Mesenchymal stem cell (in vitro differentiated cells and primary cell): ENCODE measurements around the gene EHD2.
"Not testable (repeated sequence)": the region's sequence is repeated elsewhere in the genome, so short reads cannot be mapped to it uniquely, and the experiment has no call there.

Experiments used
- DNase-seq: peaks from one replicate; pipeline ENCODE4 v3.0.0-alpha.2; 2013
- H2AFZ ChIP-seq: one replicate; pipeline ENCODE4 v1.6.1; 2013; ENCODE audit warnings: low read depth, mild to moderate bottlenecking, control low read depth, inconsistent platforms, low read length, moderate library complexity
- H2AK5ac ChIP-seq: 2 replicates; pipeline ENCODE4 v1.6.1; 2013; ENCODE audit warnings: low read length, moderate library complexity, mild to moderate bottlenecking, inconsistent platforms; ENCODE audit not compliant: severe bottlenecking
- H2BK120ac ChIP-seq: one replicate; pipeline ENCODE4 v1.6.1; 2013; ENCODE audit warnings: low read depth, mild to moderate bottlenecking, inconsistent platforms, low read length, moderate library complexity
- H2BK12ac ChIP-seq, 2 experiments: one replicate each; pipeline ENCODE4 v1.6.1; 2013; ENCODE audit warnings: inconsistent platforms in 2 of 2, low read length in 2 of 2, mild to moderate bottlenecking in 2 of 2, moderate library complexity in 2 of 2, control low read depth in 1 of 2
- H2BK15ac ChIP-seq: one replicate; pipeline ENCODE4 v1.6.1; 2013; ENCODE audit warnings: mild to moderate bottlenecking, low read depth, inconsistent platforms; ENCODE audit not compliant: poor library complexity, severe bottlenecking
- H2BK5ac ChIP-seq: 2 replicates; pipeline ENCODE4 v1.6.1; 2013; ENCODE audit warnings: low read depth, mild to moderate bottlenecking, low read length, control low read depth, inconsistent platforms; ENCODE audit not compliant: poor library complexity, severe bottlenecking
- H3K14ac ChIP-seq, 2 experiments: one replicate each; pipeline ENCODE4 v1.6.1; 2013; ENCODE audit warnings: inconsistent platforms in 2 of 2, low read length in 2 of 2, control low read depth in 1 of 2, mild to moderate bottlenecking in 1 of 2, moderate library complexity in 1 of 2
- H3K18ac ChIP-seq, 2 experiments: one replicate each; pipeline ENCODE4 v1.6.1; 2013; ENCODE audit warnings: inconsistent platforms in 2 of 2, low read length in 2 of 2, control low read depth in 1 of 2, low read depth in 1 of 2, mild to moderate bottlenecking in 1 of 2
- H3K23ac ChIP-seq, 2 experiments: one replicate each; pipeline ENCODE4 v1.6.1; 2013; ENCODE audit warnings: inconsistent platforms in 2 of 2, low read length in 2 of 2, mild to moderate bottlenecking in 2 of 2, moderate library complexity in 2 of 2, control low read depth in 1 of 2
- H3K27ac ChIP-seq: 2 replicates; pipeline ENCODE4 v1.5.1; 2013; ENCODE audit warnings: mild to moderate bottlenecking, moderate library complexity, low read length, control low read depth, inconsistent platforms; ENCODE audit not compliant: poor library complexity, severe bottlenecking
- H3K27me3 ChIP-seq, 2 experiments: 2 replicates each; pipeline versions ENCODE4 v1.6.1 to v1.7.0; 2013; ENCODE audit warnings: low read length in 2 of 2, mild to moderate bottlenecking in 2 of 2, moderate library complexity in 2 of 2, control low read depth in 1 of 2, inconsistent platforms in 1 of 2; ENCODE audit not compliant: control insufficient read depth in 1 of 2, insufficient read depth in 1 of 2
- H3K36me3 ChIP-seq, 2 experiments: 2 replicates each; pipeline versions ENCODE4 v1.6.1 to v1.7.0; 2013; ENCODE audit warnings: low read length in 2 of 2, control low read depth in 1 of 2, inconsistent platforms in 1 of 2, low read depth in 1 of 2, mild to moderate bottlenecking in 1 of 2; ENCODE audit not compliant: insufficient read depth in 2 of 2, control insufficient read depth in 1 of 2
- H3K4ac ChIP-seq, 2 experiments: one replicate each; pipeline ENCODE4 v1.6.1; 2013; ENCODE audit warnings: inconsistent platforms in 2 of 2, low read length in 2 of 2, mild to moderate bottlenecking in 2 of 2, moderate library complexity in 2 of 2, control low read depth in 1 of 2, low read depth in 1 of 2
- H3K4me1 ChIP-seq: 2 replicates; pipeline ENCODE4 v1.6.1; 2013; ENCODE audit warnings: low read depth, low read length, control low read depth; ENCODE audit not compliant: control insufficient read depth, insufficient read depth
- H3K4me2 ChIP-seq: 2 replicates; pipeline ENCODE4 v1.6.1; 2013; ENCODE audit warnings: low read length, mild to moderate bottlenecking, inconsistent platforms; ENCODE audit not compliant: poor library complexity, severe bottlenecking
- H3K4me3 ChIP-seq, 2 experiments: 2 replicates each; pipeline versions ENCODE4 v1.5.1 to v1.7.0; 2013; ENCODE audit warnings: low read length in 2 of 2, mild to moderate bottlenecking in 2 of 2, control low read depth in 1 of 2, low read depth in 1 of 2; ENCODE audit not compliant: insufficient read depth in 1 of 2
- H3K79me1 ChIP-seq: replicated peaks from 2 replicates; pipeline ENCODE4 v1.6.1; 2013; ENCODE audit warnings: mild to moderate bottlenecking, control low read depth, low read length, inconsistent platforms; ENCODE audit not compliant: poor library complexity, severe bottlenecking
- H3K9ac ChIP-seq: 2 replicates; pipeline ENCODE4 v1.7.0; 2013; ENCODE audit warnings: mild to moderate bottlenecking, low read length, moderate library complexity
- H3K9me3 ChIP-seq: 2 replicates; pipeline ENCODE4 v1.7.0; 2013; ENCODE audit warnings: mild to moderate bottlenecking, low read length; ENCODE audit not compliant: control insufficient read depth
- H4K8ac ChIP-seq: one replicate; pipeline ENCODE4 v1.6.1; 2013; ENCODE audit warnings: inconsistent platforms, mild to moderate bottlenecking, low read length, moderate library complexity
- H4K91ac ChIP-seq: one replicate; pipeline ENCODE4 v1.6.1; 2013; ENCODE audit warnings: mild to moderate bottlenecking, low read length, inconsistent platforms
- WGBS: methylation state at CpG from one replicate; pipeline ENCODE4 v1.1.7; 2013; ENCODE audit warnings: mixed read lengths; 5-methylcytosine and 5-hydroxymethylcytosine counted together

EHD2 gene

DNA sequence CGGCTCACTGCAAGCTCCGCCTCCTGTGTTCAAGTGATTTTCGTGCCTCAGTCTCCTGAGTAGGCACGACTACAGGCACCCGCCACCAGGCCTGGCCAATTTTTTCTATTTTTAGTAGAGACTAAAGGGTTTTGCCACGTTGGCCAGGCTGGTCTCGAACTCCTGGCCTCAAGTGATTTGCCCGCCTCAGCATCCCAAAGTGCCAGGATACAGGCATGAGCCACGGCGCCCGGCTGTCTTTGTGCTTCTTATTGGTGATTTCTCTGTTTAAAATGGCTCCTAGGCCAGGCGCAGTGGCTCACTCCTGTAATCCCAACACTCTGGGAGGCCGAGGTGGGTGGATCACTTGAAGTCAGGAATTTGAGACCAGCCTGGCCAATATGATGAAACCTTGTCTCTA is 44.7 kb upstream of the EHD2 start:
- H2AK5ac ChIP-seq, DNase-seq, H3K27ac ChIP-seq, H2BK15ac ChIP-seq, H3K4ac ChIP-seq, H3K14ac ChIP-seq, H4K8ac ChIP-seq, H3K27me3 ChIP-seq, H3K18ac ChIP-seq, H2BK12ac ChIP-seq, H3K4me2 ChIP-seq, H3K23ac ChIP-seq, H2BK120ac ChIP-seq, H3K9ac ChIP-seq, H3K9me3 ChIP-seq, H4K91ac ChIP-seq, H2AFZ ChIP-seq, H3K4me3 ChIP-seq, H2BK5ac ChIP-seq: not testable (repeated sequence)
- H3K79me1 ChIP-seq = peaks cover 52% of the 10 kb centered on the region
- 92% methylated on average over 13 of the region's 13 CpGs for WGBS
- H3K36me3 ChIP-seq = peaks cover 20 to 35% of the 10 kb centered on the region in 2 experiments
- H3K4me1 ChIP-seq = peaks cover 13% of the 10 kb centered on the region

DNA sequence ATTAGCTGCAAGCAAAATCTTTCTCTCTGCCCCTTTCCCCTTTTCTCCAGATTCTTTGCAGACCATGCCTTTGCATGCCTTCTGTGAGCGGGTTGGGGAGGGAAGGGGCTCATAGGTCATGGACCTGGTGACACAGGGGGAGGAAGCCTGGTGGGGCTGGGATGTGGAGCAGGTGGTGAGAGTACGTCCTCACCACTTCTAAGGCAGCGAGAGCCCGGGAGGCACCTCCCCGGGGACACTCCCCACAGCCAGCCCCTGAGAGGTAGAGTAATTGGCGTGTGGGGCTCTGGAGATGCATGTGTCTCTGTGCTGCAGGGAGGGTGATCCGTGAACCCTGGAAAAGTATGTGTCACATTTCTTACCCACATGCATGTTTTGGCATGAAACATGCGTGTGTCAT is 42.5 kb upstream of the EHD2 start:
- peaks cover 58% of the 10 kb centered on the region for H3K79me1 ChIP-seq
- DNase-seq = no peak
- H3K4me2 ChIP-seq = no peak overlapping the region
- no peaks in the 10 kb centered on the region for H3K27me3 ChIP-seq
- H3K9me3 ChIP-seq = no peaks in the 10 kb centered on the region
- no peak overlapping the region for H3K4ac ChIP-seq
- peaks cover 4% of the 10 kb centered on the region for H3K4me1 ChIP-seq
- H2AK5ac ChIP-seq = no peak overlapping the region
- no peak overlapping the region for H3K4me3 ChIP-seq
- no peak overlapping the region for H3K23ac ChIP-seq
- H2BK120ac ChIP-seq = no peak overlapping the region
- H3K27ac ChIP-seq = no peak overlapping the region
- no peak overlapping the region for H4K91ac ChIP-seq
- no peak overlapping the region for H2AFZ ChIP-seq
- no peak overlapping the region for H2BK15ac ChIP-seq
- peaks cover 42 to 55% of the 10 kb centered on the region in 2 experiments for H3K36me3 ChIP-seq
- H2BK12ac ChIP-seq = no peak overlapping the region
- no peak overlapping the region for H2BK5ac ChIP-seq
- no peak overlapping the region for H4K8ac ChIP-seq
- 98% methylated on average over 8 of the region's 8 CpGs for WGBS
- H3K14ac ChIP-seq = no peak overlapping the region
- H3K9ac ChIP-seq = no peak overlapping the region
- H3K18ac ChIP-seq = no peak overlapping the region

- H2BK15ac ChIP-seq = no peak overlapping the region
- H2AK5ac ChIP-seq = no peak overlapping the region
- 96% methylated on average over 2 of the region's 2 CpGs for WGBS
- no peak overlapping the region for H3K14ac ChIP-seq
- peaks cover 4% of the 10 kb centered on the region for H3K4me1 ChIP-seq
- no peak overlapping the region for H3K4me3 ChIP-seq
- no peak overlapping the region for H3K18ac ChIP-seq
- peaks cover 60% of the 10 kb centered on the region for H3K79me1 ChIP-seq
- no peak overlapping the region for H3K4ac ChIP-seq
- no peak overlapping the region for H3K27ac ChIP-seq
- H3K9me3 ChIP-seq = no peaks in the 10 kb centered on the region
- no peak overlapping the region for H2BK120ac ChIP-seq
- no peak overlapping the region for H3K23ac ChIP-seq
- no peak overlapping the region for H2AFZ ChIP-seq
- no peak for DNase-seq
- H2BK12ac ChIP-seq = no peak overlapping the region
- H3K4me2 ChIP-seq = no peak overlapping the region
- H3K9ac ChIP-seq = no peak overlapping the region
- H4K91ac ChIP-seq = no peak overlapping the region
- no peak overlapping the region for H2BK5ac ChIP-seq
- no peak overlapping the region for H4K8ac ChIP-seq
- peaks cover 47 to 62% of the 10 kb centered on the region in 2 experiments for H3K36me3 ChIP-seq
- H3K27me3 ChIP-seq = no peaks in the 10 kb centered on the region
Observed at GRCh38 chr19:47671499-47671898, 41.7 kb upstream of the EHD2 start.

GRCh38 chr19:47673426-47673825 is 39.8 kb upstream of the EHD2 start:
- H3K27me3 ChIP-seq = no peaks in the 10 kb centered on the region
- DNase-seq = no peak
- H4K91ac ChIP-seq = no peak overlapping the region
- H3K9ac ChIP-seq = no peak overlapping the region
- H2BK12ac ChIP-seq = no peak overlapping the region
- no peak overlapping the region for H3K27ac ChIP-seq
- no peak overlapping the region for H2AK5ac ChIP-seq
- H2BK120ac ChIP-seq = no peak overlapping the region
- no peaks in the 10 kb centered on the region for H3K4me1 ChIP-seq
- no peak overlapping the region for H4K8ac ChIP-seq
- H3K79me1 ChIP-seq = peaks cover 54% of the 10 kb centered on the region
- H3K4me2 ChIP-seq = no peak overlapping the region
- no peak overlapping the region for H3K4me3 ChIP-seq
- no peak overlapping the region for H2BK5ac ChIP-seq
- peaks cover 62 to 68% of the 10 kb centered on the region in 2 experiments for H3K36me3 ChIP-seq
- H3K23ac ChIP-seq = no peak overlapping the region
- 98% methylated on average over 6 of the region's 7 CpGs for WGBS
- H3K4ac ChIP-seq = no peak overlapping the region
- H2BK15ac ChIP-seq = no peak overlapping the region
- no peak overlapping the region for H2AFZ ChIP-seq
- H3K14ac ChIP-seq = no peak overlapping the region
- no peak overlapping the region for H3K18ac ChIP-seq
- no peaks in the 10 kb centered on the region for H3K9me3 ChIP-seq
